Spleen (tissue), 7 donors: ENCODE data around the gene OR1F1.

Source experiments
- POLR2AphosphoS5 ChIP-seq, 3 donors: sonication (generic); formaldehyde crosslinking; IDR thresholded peaks; one replicate each; pipeline ENCODE4 v1.5.1; 2017; ENCODE audit warnings: antibody characterized with exemption in 3 of 3
- TF ChIP-seq, protein P1 (sequence below), 11 experiments: fragments of 200-600 bp in 7 of 11; fragments of 450-650 bp in 4 of 11; sonication (generic) in 4 of 11; IDR thresholded peaks in 8 of 11; conservative IDR thresholded peaks in 3 of 11; 1 replicate in 7 of 11; 2 replicates in 4 of 11; pipeline versions ENCODE4 v1.4.0 to v1.8.0; 2016 to 2021; ENCODE audit warnings: antibody characterized with exemption in 11 of 11, inconsistent platforms in 4 of 11, mild to moderate bottlenecking in 1 of 11
- donor health status: DM: no; HTN: no; CAD: no; lungs with moderate emphysema.
- donor health status: DM: no; HTN: no; CAD: no.
- donor health status: DM: no; HTN: no; CAD: no.

DNA sequence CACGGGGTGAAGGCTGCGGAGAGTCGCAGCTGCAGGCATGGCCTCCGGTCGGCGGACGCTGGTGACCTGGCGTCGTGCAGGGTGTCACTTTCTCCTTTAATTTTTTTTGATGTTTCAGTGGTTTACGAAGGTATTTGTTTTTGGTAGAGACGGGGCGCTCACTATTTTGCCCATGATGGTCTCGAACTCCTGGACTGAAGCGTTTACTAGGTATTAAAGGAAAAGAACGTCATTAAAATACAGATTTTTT is 36.1 kb upstream of the OR1F1 start:
- TF ChIP-seq, protein P1, sequence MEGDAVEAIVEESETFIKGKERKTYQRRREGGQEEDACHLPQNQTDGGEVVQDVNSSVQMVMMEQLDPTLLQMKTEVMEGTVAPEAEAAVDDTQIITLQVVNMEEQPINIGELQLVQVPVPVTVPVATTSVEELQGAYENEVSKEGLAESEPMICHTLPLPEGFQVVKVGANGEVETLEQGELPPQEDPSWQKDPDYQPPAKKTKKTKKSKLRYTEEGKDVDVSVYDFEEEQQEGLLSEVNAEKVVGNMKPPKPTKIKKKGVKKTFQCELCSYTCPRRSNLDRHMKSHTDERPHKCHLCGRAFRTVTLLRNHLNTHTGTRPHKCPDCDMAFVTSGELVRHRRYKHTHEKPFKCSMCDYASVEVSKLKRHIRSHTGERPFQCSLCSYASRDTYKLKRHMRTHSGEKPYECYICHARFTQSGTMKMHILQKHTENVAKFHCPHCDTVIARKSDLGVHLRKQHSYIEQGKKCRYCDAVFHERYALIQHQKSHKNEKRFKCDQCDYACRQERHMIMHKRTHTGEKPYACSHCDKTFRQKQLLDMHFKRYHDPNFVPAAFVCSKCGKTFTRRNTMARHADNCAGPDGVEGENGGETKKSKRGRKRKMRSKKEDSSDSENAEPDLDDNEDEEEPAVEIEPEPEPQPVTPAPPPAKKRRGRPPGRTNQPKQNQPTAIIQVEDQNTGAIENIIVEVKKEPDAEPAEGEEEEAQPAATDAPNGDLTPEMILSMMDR (IDR thresholded peaks at IDR 0.05 in 8 of 11, conservative IDR thresholded peaks at IDR 0.05 in 3 of 11): no peak
- no peak for TF ChIP-seq POLR2AphosphoS5 (IDR thresholded peaks at IDR 0.05)
